HFFc6 (cell line): Measurements from ENCODE around the gene MAMLD1. TPM values are rescaled to one million over a fixed set of nuclear protein-coding genes. Genes with fewer than 3 reads are reported as not detected.
A peak's percentile ranks its signal among the peaks of the same experiment; 100 is the strongest.

Source experiments
- DNase-seq: peaks from one replicate; pipeline ENCODE4 v3.0.0-alpha.2; 2018
- H3K27ac Mint-ChIP-seq: 2 replicates; pipeline ENCODE4 v1.8.0; 2020; ENCODE audit warnings: mild to moderate bottlenecking, mixed read lengths
- H3K27me3 Mint-ChIP-seq: 2 replicates; pipeline ENCODE4 v1.8.0; 2021; ENCODE audit warnings: mild to moderate bottlenecking, moderate library complexity, mixed read lengths; ENCODE audit not compliant: insufficient read depth
- H3K36me3 Mint-ChIP-seq: 2 replicates; pipeline ENCODE4 v1.8.0; 2021; ENCODE audit warnings: low read depth, mixed read lengths
- H3K4me1 Mint-ChIP-seq: 2 replicates; pipeline ENCODE4 v1.8.0; 2020; ENCODE audit warnings: low read depth, mixed read lengths
- H3K4me3 Mint-ChIP-seq: 2 replicates; pipeline ENCODE4 v1.8.0; 2020; ENCODE audit warnings: mild to moderate bottlenecking, moderate library complexity, mixed read lengths
- H3K9me3 Mint-ChIP-seq: 2 replicates; pipeline ENCODE4 v1.8.0; 2020; ENCODE audit warnings: mild to moderate bottlenecking, mixed read lengths
- total RNA-seq, 6 experiments: library from RNA; stranded (reverse); fragmentation: NEBNext Ultra II Directional; extraction: Animal tissue kit (Norgen Biotek cat#: 25700); gene quantifications; 2 replicates in 1 of 6; 3 replicates in 5 of 6; pipeline ENCODE4 v1.2.3, GENCODE V29; 2021
- TF ChIP-seq, protein P1 (sequence below): fragments of 200-600 bp; sonication (generic); IDR thresholded peaks from 2 replicates; pipeline ENCODE4 v1.5.0; 2021; ENCODE audit warnings: antibody characterized with exemption, mild to moderate bottlenecking

MAMLD1 gene
- total RNA-seq, 6 experiments from 2014 or later, result 4.0 to 5.3 (median 4.7) TPM

DNA sequence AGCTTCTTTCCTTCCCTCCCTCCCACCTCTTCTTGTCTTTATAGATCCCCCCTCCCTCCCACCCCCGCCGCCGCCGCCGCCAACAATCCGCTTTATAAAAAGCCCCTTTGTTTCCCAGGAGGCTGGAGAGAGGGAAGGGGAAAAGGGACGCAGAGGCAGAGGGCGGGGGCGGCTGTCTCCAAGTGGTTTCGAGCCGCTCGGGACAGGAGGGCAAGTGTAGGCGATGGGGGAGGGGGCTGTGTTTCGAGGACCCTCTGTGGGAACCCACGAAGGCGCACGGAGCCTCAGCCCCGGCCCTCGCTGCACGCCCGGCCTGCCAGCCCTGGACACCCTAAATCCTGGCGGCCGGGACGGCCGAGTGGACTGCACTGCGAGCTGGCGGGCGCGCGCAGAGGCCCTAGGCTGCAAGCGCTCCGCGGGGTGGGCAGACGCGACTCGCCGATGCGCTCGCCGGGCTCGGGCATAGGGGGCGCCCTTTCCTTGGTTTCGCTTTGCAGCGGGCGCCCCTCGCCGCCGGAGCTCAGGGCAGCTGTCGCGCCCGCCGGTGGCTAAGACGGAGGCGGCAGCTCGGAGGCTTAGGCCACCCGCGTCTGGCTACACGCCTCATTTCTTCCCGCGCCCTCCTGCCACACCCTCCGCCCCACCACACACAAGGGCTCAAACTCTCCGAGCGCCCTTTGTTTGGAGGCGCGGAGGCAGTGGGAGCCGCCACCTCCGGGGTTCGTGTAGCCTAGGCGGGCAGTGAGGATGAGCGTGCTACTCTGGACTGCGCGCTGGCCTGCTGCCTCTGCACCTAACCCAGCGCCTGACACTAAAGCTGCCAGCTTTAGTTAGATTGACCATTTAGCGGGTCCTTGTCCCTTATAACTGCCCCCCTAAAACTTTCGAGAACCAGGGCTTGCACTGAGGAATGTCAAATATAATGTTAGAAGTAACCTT, 2.2 kb downstream of the MAMLD1 start:
- Mint-ChIP-seq H3K9me3 (no peaks in the 10 kb centered on the region), H3K4me1 (peaks cover 20% of the 10 kb centered on the region), H3K27ac (peak overlapping the region; percentile 88), H3K27me3 (no peaks in the 10 kb centered on the region; the same call in 1 of the 2 replicates), H3K4me3 (peak overlapping the region; percentile 89), H3K36me3 (no peaks in the 10 kb centered on the region)
- DNase-seq, result no peak
- TF ChIP-seq, protein P1, sequence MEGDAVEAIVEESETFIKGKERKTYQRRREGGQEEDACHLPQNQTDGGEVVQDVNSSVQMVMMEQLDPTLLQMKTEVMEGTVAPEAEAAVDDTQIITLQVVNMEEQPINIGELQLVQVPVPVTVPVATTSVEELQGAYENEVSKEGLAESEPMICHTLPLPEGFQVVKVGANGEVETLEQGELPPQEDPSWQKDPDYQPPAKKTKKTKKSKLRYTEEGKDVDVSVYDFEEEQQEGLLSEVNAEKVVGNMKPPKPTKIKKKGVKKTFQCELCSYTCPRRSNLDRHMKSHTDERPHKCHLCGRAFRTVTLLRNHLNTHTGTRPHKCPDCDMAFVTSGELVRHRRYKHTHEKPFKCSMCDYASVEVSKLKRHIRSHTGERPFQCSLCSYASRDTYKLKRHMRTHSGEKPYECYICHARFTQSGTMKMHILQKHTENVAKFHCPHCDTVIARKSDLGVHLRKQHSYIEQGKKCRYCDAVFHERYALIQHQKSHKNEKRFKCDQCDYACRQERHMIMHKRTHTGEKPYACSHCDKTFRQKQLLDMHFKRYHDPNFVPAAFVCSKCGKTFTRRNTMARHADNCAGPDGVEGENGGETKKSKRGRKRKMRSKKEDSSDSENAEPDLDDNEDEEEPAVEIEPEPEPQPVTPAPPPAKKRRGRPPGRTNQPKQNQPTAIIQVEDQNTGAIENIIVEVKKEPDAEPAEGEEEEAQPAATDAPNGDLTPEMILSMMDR, result peak; percentile 81

DNA sequence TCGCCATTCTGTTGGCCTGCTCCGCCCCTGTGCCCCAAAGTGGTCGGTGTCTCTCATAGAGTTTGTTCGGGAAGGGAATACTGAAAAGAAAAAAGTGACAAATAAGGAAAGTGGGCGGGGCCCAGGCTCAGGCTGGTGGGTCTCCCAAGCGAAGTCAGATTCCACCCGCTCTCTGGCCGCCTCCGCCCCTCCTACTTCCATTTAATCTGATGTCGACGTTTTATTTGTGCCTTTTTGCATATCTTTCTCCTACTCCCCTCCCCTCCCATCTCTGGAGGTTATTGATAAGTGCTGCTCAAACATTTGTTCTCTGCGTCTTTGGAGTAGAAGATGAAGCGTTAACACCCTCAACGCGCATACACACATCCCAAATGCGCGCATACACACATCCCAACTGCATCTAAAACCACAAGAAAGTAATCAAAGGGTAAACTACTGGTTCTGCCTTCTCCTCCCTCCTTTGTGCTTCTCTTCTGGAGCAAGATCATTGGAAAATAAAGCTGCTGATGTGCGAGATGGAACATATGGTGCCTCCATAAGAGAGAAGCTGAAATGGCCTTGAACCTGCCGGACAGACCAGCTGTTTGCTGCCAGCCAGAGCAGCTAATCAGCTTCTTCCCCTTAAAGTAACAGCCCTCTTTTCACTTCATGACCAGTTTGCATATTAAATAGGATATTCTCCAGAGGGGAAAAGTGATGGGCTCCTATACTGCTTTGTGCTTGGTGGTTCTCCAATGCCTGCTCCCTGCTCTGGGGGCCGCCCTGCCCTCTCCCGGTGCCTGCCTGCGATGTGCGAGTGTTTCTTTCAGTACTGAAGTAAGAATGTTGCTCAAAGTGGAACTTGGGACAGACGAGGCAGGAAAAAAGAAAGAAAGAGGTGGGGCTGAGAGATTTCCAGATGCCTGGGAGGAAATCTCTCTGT, 3.1 kb downstream of the MAMLD1 start:
- no peak for DNase-seq
- Mint-ChIP-seq H3K9me3 (no peaks in the 10 kb centered on the region), H3K4me3 (peak overlapping the region; percentile 89), H3K36me3 (no peaks in the 10 kb centered on the region), H3K27me3 (no peaks in the 10 kb centered on the region; the same call in 1 of the 2 replicates), H3K4me1 (peaks cover 24% of the 10 kb centered on the region), H3K27ac (peak overlapping the region; percentile 88)
- TF ChIP-seq, protein P1, result peak; percentile 16; the same call in 1 of the 2 replicates

DNA sequence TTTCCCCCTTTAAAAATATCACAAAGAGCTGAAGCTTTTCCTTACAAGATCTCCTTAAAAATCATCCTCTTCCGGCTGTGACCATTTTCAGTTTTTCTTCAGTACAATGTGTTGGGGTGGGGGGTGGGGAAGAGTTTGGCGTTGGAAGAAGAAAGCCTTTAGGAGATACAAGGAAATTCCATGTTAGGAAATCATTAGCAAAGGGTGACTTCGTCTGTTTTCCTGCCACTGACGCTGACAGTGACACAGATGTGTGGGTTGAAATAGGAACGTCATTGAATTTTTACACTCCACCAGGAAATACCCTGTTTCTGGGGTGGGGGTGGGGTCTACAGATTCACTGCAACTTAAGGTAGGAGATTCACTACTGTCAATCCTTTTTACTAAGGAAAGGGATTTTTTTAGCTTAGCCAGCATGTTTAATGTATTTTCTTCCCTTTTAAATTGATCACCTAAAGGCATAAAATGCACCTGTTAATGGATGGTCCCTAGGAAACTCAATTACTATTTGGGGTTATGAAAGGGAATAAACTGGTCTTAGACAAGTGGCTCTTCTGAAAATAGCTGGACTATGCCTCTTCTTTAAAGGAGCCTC, 3.9 kb downstream of the MAMLD1 start:
- H3K4me3 Mint-ChIP-seq, result peak overlapping the region; percentile 89
- H3K9me3 Mint-ChIP-seq, result no peaks in the 10 kb centered on the region
- H3K36me3 Mint-ChIP-seq, result no peaks in the 10 kb centered on the region
- peaks cover 23% of the 10 kb centered on the region for H3K4me1 Mint-ChIP-seq
- peak; percentile 37 for DNase-seq
- TF ChIP-seq, protein P1, result no peak; the same call in 1 of the 2 replicates
- H3K27ac Mint-ChIP-seq, result peak overlapping the region; percentile 88
- no peaks in the 10 kb centered on the region; the same call in 1 of the 2 replicates for H3K27me3 Mint-ChIP-seq

DNA sequence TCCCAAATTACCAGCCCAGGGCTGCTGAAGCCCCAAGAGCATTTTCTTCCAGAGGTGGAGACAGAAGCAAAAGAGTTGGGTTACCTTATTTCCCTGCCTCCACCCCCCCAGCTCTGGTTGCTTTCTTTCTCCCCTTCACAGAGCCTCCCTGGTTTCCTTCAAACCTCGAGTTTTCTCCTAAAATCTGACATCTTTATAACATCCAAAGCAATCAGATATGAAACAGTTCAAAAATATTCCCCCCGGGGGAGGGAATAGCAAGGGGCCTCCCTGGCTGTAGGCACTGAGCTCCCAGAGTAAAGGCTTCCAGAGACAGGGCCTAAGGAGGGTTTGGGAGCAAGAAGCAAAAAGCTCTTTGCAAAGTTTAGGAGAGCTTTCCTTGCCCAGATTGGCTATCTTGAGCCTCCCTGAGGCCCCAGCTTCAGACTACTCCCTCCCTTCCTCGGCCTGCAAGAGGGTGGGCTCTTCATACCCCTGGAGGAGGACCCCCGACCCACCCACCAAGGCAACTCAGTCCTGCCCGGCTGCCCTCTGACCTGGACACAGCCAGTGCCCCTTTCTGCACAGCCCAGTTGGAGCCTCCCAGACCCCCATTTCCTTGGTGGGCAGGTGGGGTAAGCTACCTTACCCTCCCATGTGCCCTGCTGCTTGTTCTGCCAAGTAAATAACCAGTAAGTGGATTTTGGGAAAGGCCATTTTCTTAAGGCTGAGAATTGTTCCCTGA, 7.6 kb downstream of the MAMLD1 start:
- H3K9me3 Mint-ChIP-seq, result no peaks in the 10 kb centered on the region
- H3K4me3 Mint-ChIP-seq, result no peak overlapping the region
- no peak for DNase-seq
- no peaks in the 10 kb centered on the region for H3K36me3 Mint-ChIP-seq
- H3K27me3 Mint-ChIP-seq, result no peaks in the 10 kb centered on the region
- H3K27ac Mint-ChIP-seq, result no peak overlapping the region
- TF ChIP-seq, protein P1, result no peak
- H3K4me1 Mint-ChIP-seq, result peaks cover 17% of the 10 kb centered on the region
